Thoracic aorta (tissue), 2 donors: ENCODE results near the gene CHD1L. TPM values are rescaled to one million over a fixed set of nuclear protein-coding genes. Genes with fewer than 3 reads are reported as not detected.
"Not testable (repeated sequence)": the region's sequence is repeated elsewhere in the genome, so short reads cannot be mapped to it uniquely, and the experiment has no call there.

Experiments used
- ATAC-seq: fragments of 150-250 bp; one replicate; pipeline ENCODE4 v1.8.0; 2017; ENCODE audit warnings: low read depth; ENCODE audit not compliant: insufficient number of reproducible peaks, low FRiP score
- DNase-seq: peaks from one replicate; pipeline ENCODE4 v3.0.0-alpha.2; 2020; ENCODE audit warnings: low spot score
- H3K27ac ChIP-seq, 2 donors: fragments of 200-600 bp; sonication (generic); 1 replicate in 1 of 2; 2 replicates in 1 of 2; pipeline ENCODE4 v1.5.1; 2016; ENCODE audit warnings: mild to moderate bottlenecking in 2 of 2, moderate library complexity in 2 of 2
- H3K27me3 ChIP-seq: fragments of 200-600 bp; sonication (generic); replicated peaks from 2 replicates; pipeline ENCODE4 v1.6.0; 2016; ENCODE audit warnings: mild to moderate bottlenecking; ENCODE audit not compliant: insufficient read depth
- H3K36me3 ChIP-seq: fragments of 200-600 bp; sonication (generic); one replicate; pipeline ENCODE4 v1.5.1; 2016
- H3K4me1 ChIP-seq, 2 donors: fragments of 200-600 bp; sonication (generic); 1 replicate in 1 of 2; 2 replicates in 1 of 2; pipeline versions ENCODE4 v1.5.1 to v1.6.0; 2016; ENCODE audit warnings: low read depth in 2 of 2, mild to moderate bottlenecking in 1 of 2; ENCODE audit not compliant: control insufficient read depth in 1 of 2
- H3K4me3 ChIP-seq: fragments of 200-600 bp; sonication (generic); 2 replicates; pipeline ENCODE4 v1.5.1; 2016; ENCODE audit warnings: mild to moderate bottlenecking
- H3K9me3 ChIP-seq: fragments of 200-600 bp; sonication (generic); 2 replicates; pipeline ENCODE4 v1.5.1; 2016
- CTCF ChIP-seq: fragments of 200-600 bp; sonication (generic); IDR thresholded peaks from one replicate; pipeline ENCODE4 v1.5.1; 2019; ENCODE audit warnings: antibody characterized with exemption
- total RNA-seq, 2 donors: library from RNA; depleted of rRNA; stranded (reverse); fragments of >200 nt; gene quantifications; one replicate each; pipeline versions ENCODE4 v1.1.0 to v1.2.3, GENCODE V29; 2016

Gene CHD1L
- total RNA-seq, 2 donors from 2014 or later = 36.6 to 50.8 TPM

GRCh38 chr1:147287133-147287865, 44.8 kb downstream of the CHD1L start:
- ATAC-seq (no peak), DNase-seq (no peak)
- peaks cover 53% of the 10 kb centered on the region for H3K36me3 ChIP-seq
- no peaks in the 10 kb centered on the region for H3K4me1 ChIP-seq
- no peak overlapping the region for H3K4me3 ChIP-seq
- H3K27ac ChIP-seq = no peak overlapping the region
- no peaks in the 10 kb centered on the region for H3K27me3 ChIP-seq
- TF ChIP-seq CTCF = no peak
- H3K9me3 ChIP-seq = no peaks in the 10 kb centered on the region

GRCh38 chr1:147292012-147292411, 49.5 kb downstream of the CHD1L start:
- Histone ChIP-seq H3K9me3 (no peaks in the 10 kb centered on the region), H3K4me1 (no peaks in the 10 kb centered on the region), H3K27me3 (no peaks in the 10 kb centered on the region), H3K27ac (peak overlapping the region in 1 of 2 donors; percentile 69), H3K4me3 (no peak overlapping the region), H3K36me3 (peaks cover 56% of the 10 kb centered on the region)
- no peak for TF ChIP-seq CTCF
- ATAC-seq (no peak), DNase-seq (no peak)

DNA sequence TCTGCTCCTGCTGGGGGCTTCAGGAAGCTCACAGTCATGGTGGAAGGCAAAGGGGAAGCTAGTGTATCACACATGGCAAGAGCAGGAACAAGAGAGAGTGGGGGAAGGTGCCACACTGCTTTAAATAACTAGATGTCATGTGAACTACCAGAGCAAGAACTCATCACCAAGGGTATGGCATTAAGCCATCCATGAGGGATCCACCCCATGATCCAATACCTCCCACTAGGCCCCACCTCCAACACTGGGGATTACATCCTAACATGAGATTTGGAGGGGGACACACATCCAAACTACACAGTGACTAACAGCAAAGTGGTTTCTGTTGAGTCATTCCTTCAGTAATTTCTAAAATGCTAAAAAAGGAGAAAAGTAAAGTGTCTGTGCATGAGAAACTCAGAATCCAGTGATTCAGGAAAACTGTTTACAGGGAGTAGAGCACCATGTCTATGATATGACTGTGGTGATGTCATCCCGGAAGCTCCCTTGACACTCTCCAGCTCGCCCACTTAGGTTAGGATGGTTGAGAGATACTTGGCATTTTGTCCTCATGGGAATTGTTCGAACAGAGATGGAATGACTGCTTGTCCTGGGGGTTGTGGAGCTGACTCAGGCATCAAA, 50.3 kb downstream of the CHD1L start:
- H3K4me1 ChIP-seq = no peaks in the 10 kb centered on the region
- no peak for TF ChIP-seq CTCF
- H3K36me3 ChIP-seq = peaks cover 56% of the 10 kb centered on the region
- no peak overlapping the region for H3K4me3 ChIP-seq
- H3K27ac ChIP-seq = peak overlapping the region in 1 of 2 donors; percentile 69
- no peaks in the 10 kb centered on the region for H3K9me3 ChIP-seq
- DNase-seq = no peak
- H3K27me3 ChIP-seq = no peaks in the 10 kb centered on the region
- ATAC-seq = peak; percentile 36

DNA sequence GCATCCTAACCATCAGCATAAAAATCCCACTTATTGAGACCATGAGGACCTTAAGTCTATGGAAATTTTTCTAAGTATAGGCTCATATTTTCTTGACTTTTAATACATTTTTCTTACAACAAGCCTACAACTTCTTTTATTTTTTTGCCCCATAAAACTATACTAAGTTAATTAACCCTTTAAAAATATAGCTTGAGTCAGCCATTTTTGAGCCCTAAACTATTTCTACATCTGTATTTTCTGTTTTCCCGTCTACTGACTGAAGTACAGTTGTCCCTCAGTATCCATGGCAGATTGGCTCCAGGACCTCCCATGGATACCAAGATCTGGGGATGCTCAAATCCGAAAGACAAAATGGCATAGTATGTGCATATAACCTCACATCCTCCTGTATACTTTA, 55.0 kb downstream of the CHD1L start:
- H3K4me3 ChIP-seq = no peak overlapping the region
- no peaks in the 10 kb centered on the region for H3K27me3 ChIP-seq
- no peak for ATAC-seq
- peaks cover 19% of the 10 kb centered on the region for H3K9me3 ChIP-seq
- peaks cover 35% of the 10 kb centered on the region for H3K36me3 ChIP-seq
- TF ChIP-seq CTCF = no peak
- no peak overlapping the region for H3K27ac ChIP-seq
- no peaks in the 10 kb centered on the region for H3K4me1 ChIP-seq
- no peak for DNase-seq

DNA sequence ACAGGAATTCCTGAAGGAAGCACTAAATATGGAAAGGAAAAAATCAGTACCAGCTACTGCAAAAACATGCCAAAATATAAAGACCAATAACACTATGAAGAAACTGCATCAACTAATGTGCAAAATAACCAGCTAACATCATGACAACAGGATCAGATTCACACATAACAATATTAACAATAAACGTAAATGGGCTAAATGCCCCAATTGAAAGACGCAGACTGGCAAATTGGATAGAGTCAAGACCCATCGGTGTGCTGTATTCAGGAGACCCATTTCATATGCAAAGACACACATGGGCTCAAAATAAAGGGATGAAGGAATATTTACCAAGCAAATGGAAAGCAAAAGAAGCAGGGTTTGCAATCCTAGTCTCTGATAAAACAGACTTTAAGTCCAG, 63.3 kb downstream of the CHD1L start:
- not testable (repeated sequence) for H3K4me3 ChIP-seq, DNase-seq, H3K4me1 ChIP-seq, H3K27me3 ChIP-seq, ATAC-seq, H3K36me3 ChIP-seq, H3K27ac ChIP-seq
- peaks cover 54% of the 10 kb centered on the region for H3K9me3 ChIP-seq
